Pancreas (tissue), 10 donors: Measurements from ENCODE around the gene PLA2G4E. TPM values are rescaled to one million over a fixed set of nuclear protein-coding genes. Genes with fewer than 3 reads are reported as not detected.

Experiments used
- ATAC-seq, 4 donors: fragments of 200-7000 bp; cut with Tn5 transposase; one replicate each; pipeline versions ENCODE4 v1.8.0 to v1.9.1; 2020; ENCODE audit warnings: mild to moderate bottlenecking in 4 of 4, moderate library complexity in 4 of 4
- DNase-seq, 6 donors: peaks; one replicate each; pipeline ENCODE4 v3.0.0-alpha.2; 2020
- FAIRE-seq: peaks from 2 replicates; lab custom pipeline; 2012; peaks lifted over from hg19 to GRCh38; lab: Jason Lieb, UNC
- H3K27ac ChIP-seq, 4 donors: fragments of 200-600 bp; sonication (generic); 1 replicate in 3 of 4; 2 replicates in 1 of 4; pipeline versions ENCODE4 v1.5.0 to v1.8.0; 2020
- H3K27me3 ChIP-seq, 4 donors: fragments of 200-600 bp; one replicate each; pipeline ENCODE4 v1.8.0; 2021
- H3K36me3 ChIP-seq, 3 donors: fragments of 200-600 bp; sonication (generic) in 1 of 3; one replicate each; pipeline versions ENCODE4 v1.5.0 to v1.8.0; 2020 to 2021
- H3K4me1 ChIP-seq, 3 donors: fragments of 200-600 bp; one replicate each; pipeline ENCODE4 v1.8.0; 2021
- H3K4me3 ChIP-seq, 4 donors: fragments of 200-600 bp; sonication (generic) in 2 of 4; one replicate each; pipeline versions ENCODE4 v1.5.0 to v1.8.0; 2020 to 2021
- H3K9me3 ChIP-seq, 4 donors: fragments of 200-600 bp; one replicate each; pipeline ENCODE4 v1.8.0; 2021
- WGBS, 2 donors: extraction: QIAGEN DNeasy Blood & Tissue Kit; methylation state at CpG; one replicate each; pipeline ENCODE4 v1.1.7; 2013; 5-methylcytosine and 5-hydroxymethylcytosine counted together
- intact Hi-C, 3 donors: fragments of 100-400 bp; cut with DNase I; formaldehyde crosslinking; loops; one replicate each; pipeline versions ENCODE4 v1.11.1 to v1.14.2; 2022
- polyA plus RNA-seq, 2 donors: library from polyadenylated mRNA; stranded (reverse); fragments of 200-250 nt; gene quantifications; one replicate each; pipeline ENCODE4 v1.2.3, GENCODE V29; 2013
- total RNA-seq, 6 donors: library from RNA; stranded (reverse); fragmentation: NEBNext Ultra II Directional in 4 of 6; extraction: Animal tissue kit (Norgen Biotek cat#: 25700) in 4 of 6; gene quantifications; one replicate each; pipeline versions ENCODE4 v1.2.1 to v1.2.4, GENCODE V29; 2021 to 2023
- TF ChIP-seq, protein P1 (sequence below), 4 donors: fragments of 200-600 bp; sonication (generic) in 3 of 4; IDR thresholded peaks; one replicate each; pipeline versions ENCODE4 v1.5.0 to v1.8.0; 2021; ENCODE audit warnings: antibody characterized with exemption in 4 of 4
- donor health status: healthy with polysubstance abuse.
- donor health status: DM: no; HTN: no; CAD: no; lungs with moderate emphysema.
- donor health status: DM: no; HTN: no; CAD: no.
- donor health status: control.
- donor health status: control.
- donor health status: Bipolar disorder and iron deficiency.
- donor health status: DM: yes; HTN: yes; CAD: no.
- donor health status: DM: no; HTN: no; CAD: no.
- donor health status: DM: no; HTN: no; CAD: no.
- donor health status: DM: yes; HTN: yes; CAD: no.

Gene PLA2G4E
- total and polyA plus RNA-seq, 8 donors = 0.05 to 0.06 TPM; not detected in 6

DNA sequence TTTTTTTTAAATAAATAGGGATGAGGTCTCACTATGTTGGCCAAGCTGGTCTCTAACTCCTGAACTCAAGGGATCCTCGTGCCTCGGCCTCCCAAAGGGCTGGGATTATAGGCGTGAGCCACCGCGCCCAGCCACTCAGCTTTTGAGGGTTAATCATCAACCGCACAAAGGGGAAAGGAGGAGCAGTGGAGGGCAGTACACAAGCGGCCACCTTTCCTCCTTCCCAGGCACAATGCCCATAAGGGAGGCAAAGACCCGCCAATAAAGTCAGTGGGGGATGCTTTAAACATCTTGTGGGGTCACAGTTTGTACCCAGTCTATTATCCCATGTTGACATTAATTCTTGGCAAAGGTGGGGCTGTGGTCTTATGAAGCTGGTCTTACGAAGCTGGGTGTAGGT lies 80.9 kb downstream of the PLA2G4E start:
- FAIRE-seq (no peak), DNase-seq (no peak), ATAC-seq (no peak)
- Histone ChIP-seq H3K9me3 (no peaks in the 10 kb centered on the region), H3K36me3 (peaks cover 0 to 6% (median 0%) of the 10 kb centered on the region in 3 donors), H3K4me1 (peaks cover 0 to 6% (median 0%) of the 10 kb centered on the region in 3 donors), H3K4me3 (no peak overlapping the region), H3K27me3 (no peaks in the 10 kb centered on the region), H3K27ac (no peak overlapping the region)
- TF ChIP-seq, protein P1, sequence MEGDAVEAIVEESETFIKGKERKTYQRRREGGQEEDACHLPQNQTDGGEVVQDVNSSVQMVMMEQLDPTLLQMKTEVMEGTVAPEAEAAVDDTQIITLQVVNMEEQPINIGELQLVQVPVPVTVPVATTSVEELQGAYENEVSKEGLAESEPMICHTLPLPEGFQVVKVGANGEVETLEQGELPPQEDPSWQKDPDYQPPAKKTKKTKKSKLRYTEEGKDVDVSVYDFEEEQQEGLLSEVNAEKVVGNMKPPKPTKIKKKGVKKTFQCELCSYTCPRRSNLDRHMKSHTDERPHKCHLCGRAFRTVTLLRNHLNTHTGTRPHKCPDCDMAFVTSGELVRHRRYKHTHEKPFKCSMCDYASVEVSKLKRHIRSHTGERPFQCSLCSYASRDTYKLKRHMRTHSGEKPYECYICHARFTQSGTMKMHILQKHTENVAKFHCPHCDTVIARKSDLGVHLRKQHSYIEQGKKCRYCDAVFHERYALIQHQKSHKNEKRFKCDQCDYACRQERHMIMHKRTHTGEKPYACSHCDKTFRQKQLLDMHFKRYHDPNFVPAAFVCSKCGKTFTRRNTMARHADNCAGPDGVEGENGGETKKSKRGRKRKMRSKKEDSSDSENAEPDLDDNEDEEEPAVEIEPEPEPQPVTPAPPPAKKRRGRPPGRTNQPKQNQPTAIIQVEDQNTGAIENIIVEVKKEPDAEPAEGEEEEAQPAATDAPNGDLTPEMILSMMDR (IDR thresholded peaks at IDR 0.05) = no peak
- intact Hi-C loops = no loop called here
- WGBS, 2 donors = 91% methylated on average over 9 of the region's 9 CpGs

DNA sequence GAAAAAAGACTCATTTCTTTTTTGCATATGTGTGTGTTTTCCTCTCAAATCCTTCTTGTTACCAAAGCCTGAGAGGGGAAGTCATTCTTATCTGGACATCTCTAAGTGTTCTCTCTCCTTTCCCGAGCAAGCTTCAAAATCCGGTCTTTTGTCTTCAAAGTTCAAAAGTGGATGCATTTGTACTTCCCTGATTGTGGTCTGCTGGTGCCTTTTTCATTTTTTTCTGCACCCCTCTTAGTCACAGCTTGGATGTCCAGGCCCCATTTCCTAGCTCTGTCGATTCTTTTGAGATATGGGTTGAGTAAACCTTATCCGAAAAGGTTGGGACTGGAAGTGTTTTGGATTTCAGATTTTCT lies 83.3 kb downstream of the PLA2G4E start:
- no peak for ATAC-seq
- TF ChIP-seq, protein P1 (IDR thresholded peaks at IDR 0.05) = no peak
- DNase-seq = no peak
- no peaks in the 10 kb centered on the region for H3K27me3 ChIP-seq
- 82 to 85% methylated on average over 4 of the region's 4 CpGs for WGBS, 2 donors
- no peak overlapping the region for H3K4me3 ChIP-seq
- H3K9me3 ChIP-seq = no peaks in the 10 kb centered on the region
- peaks cover 0 to 7% (median 0%) of the 10 kb centered on the region in 3 donors for H3K4me1 ChIP-seq
- peaks cover 0 to 6% (median 0%) of the 10 kb centered on the region in 3 donors for H3K36me3 ChIP-seq
- FAIRE-seq = no peak
- intact Hi-C loops = no loop called here
- peak overlapping the region in 1 of 4 donors; percentile 43 for H3K27ac ChIP-seq

DNA sequence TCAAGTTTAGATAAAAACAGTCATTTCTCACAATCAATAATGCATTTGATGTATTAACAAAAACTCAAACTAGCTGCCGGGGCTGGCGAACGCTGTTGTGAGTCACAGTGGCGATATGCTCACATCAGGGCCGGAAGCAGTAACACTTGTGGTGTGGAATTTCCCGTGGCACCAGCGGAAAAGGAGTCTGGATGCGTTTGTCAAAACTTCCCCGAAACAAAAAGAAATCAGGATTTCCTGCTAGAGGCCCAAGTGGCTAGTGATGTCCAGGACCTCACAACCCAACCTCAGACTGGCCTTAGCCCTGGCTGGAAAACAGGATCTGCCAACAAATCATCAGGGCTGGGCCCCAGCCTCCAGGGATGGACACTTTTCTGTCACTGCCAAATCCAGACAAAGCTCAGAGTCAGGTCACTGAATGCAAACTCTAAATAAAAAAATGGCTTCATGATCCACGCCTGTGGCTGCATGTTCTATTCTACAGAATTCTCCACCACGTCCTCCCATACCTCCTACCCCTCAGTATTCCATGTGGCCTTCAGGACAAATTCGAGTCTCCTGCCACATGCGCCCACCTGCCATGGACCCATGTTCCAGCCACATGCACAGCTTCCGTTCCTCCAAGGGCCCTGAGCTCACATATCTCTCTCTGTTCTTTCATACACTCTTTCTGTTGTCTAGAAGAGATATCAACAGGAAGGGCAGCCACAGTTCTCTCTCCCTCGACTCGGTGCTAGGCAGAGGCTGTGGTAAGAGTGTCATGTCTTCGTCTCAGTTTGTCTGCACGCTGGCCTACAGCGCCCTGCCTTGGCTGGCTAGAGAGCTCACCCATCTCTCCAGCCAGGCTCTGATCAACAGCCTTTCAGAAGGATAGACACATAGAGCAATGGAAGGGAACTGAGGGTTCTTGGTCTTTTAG lies 83.9 kb downstream of the PLA2G4E start:
- WGBS, 2 donors = 79% methylated on average over 19 of the region's 19 CpGs
- FAIRE-seq (no peak), DNase-seq (no peak), ATAC-seq (peak in 3 of 4 donors; percentile 13 to 40 (median 36))
- intact Hi-C loops = no loop called here
- Histone ChIP-seq H3K4me3 (no peak overlapping the region), H3K27ac (peak overlapping the region in 2 of 4 donors; percentile 23 to 43), H3K9me3 (no peaks in the 10 kb centered on the region), H3K27me3 (no peaks in the 10 kb centered on the region), H3K36me3 (peaks cover 0 to 6% (median 0%) of the 10 kb centered on the region in 3 donors), H3K4me1 (peaks cover 0 to 7% (median 0%) of the 10 kb centered on the region in 3 donors)
- TF ChIP-seq, protein P1 (IDR thresholded peaks at IDR 0.05) = no peak

DNA sequence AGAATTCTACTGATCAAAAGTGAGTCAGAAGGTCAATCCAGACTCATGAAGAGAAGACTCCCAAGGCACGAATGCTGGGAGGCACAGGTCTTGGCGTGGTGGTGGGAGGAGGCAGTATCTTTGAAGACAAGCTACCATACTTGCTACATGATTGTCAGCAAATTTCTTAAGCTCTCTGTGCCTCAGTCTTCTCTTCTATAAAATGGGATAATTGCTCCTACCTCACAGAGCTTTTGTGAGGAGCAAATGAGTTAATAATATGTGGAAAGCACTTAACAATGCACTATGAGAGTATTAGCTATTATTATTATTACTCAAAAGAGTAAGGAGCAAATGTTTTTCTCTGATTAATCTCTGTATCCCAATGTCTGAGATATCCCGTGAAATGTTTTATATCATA lies 84.7 kb downstream of the PLA2G4E start:
- no peak for FAIRE-seq
- TF ChIP-seq, protein P1 (IDR thresholded peaks at IDR 0.05) = no peak
- intact Hi-C loops = no loop called here

More for the DNA sequence above, 84.7 kb downstream of the PLA2G4E start:
- no peak for DNase-seq
- peaks cover 0 to 6% (median 0%) of the 10 kb centered on the region in 3 donors for H3K36me3 ChIP-seq
- H3K9me3 ChIP-seq = no peaks in the 10 kb centered on the region
- no peak for ATAC-seq
- H3K27ac ChIP-seq = no peak overlapping the region
- WGBS, 2 donors = 92 to 97% methylated on average over 3 of the region's 3 CpGs
- no peak overlapping the region for H3K4me3 ChIP-seq
- no peaks in the 10 kb centered on the region for H3K27me3 ChIP-seq
- peaks cover 0 to 7% (median 0%) of the 10 kb centered on the region in 3 donors for H3K4me1 ChIP-seq
